Measurements from ENCODE around the gene DIP2C.

DNA sequence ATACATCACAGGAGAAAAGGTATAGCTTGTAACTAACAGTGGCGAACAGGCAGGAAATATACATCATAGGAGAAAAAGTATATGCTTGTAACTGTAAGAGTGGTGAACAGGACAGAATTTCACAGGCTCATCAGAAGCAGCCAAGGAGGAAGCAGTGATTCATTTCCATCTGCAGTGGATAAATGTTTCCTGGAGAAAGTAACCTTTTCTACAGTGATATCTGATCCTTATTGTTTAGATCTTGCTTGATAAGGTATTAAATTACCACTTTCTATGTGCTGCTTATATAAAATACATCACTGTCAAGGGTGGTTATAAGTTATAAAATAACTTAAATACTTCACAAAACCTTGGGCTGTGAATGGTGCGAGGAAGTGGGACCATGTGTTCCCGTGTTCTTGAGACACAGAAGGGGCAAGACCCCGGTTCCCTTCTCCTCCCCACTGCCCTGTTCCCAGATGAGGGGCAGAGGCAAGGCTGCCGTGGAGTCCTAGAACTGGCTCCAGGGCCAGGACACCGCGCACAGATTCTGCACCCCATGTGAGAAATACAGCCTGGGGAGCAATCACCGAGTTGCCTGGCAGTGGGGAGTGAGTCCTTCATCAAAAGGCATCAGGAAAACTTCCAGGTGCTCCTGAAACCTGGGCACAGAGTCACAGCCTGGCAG, 135.2 kb downstream of the DIP2C start:
- TF ChIP-seq, protein P1, sequence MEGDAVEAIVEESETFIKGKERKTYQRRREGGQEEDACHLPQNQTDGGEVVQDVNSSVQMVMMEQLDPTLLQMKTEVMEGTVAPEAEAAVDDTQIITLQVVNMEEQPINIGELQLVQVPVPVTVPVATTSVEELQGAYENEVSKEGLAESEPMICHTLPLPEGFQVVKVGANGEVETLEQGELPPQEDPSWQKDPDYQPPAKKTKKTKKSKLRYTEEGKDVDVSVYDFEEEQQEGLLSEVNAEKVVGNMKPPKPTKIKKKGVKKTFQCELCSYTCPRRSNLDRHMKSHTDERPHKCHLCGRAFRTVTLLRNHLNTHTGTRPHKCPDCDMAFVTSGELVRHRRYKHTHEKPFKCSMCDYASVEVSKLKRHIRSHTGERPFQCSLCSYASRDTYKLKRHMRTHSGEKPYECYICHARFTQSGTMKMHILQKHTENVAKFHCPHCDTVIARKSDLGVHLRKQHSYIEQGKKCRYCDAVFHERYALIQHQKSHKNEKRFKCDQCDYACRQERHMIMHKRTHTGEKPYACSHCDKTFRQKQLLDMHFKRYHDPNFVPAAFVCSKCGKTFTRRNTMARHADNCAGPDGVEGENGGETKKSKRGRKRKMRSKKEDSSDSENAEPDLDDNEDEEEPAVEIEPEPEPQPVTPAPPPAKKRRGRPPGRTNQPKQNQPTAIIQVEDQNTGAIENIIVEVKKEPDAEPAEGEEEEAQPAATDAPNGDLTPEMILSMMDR (IDR thresholded peaks at IDR 0.05), result no peak
- TF ChIP-seq EZH2 (IDR thresholded peaks at IDR 0.05), result no peak
- no peak for TF ChIP-seq EZH2phosphoT487 (IDR thresholded peaks at IDR 0.05)

All from neural progenitor cell (in vitro differentiated cells).